ENCODE measurements around the gene SMCO2. TPM values are rescaled to one million over a fixed set of nuclear protein-coding genes. Genes with fewer than 3 reads are reported as not detected.

SMCO2 gene
- total RNA-seq, 1 donor from 2014 or later = 1.3 TPM

GRCh38 chr12:27524494-27524835 is 77.9 kb downstream of the SMCO2 start:
- Mint-ChIP-seq H3K36me3 (ENCODE audit: low read depth) (peaks cover 15% of the 10 kb centered on the region), H3K9me3 (no peaks in the 10 kb centered on the region), H3K27ac (no peak overlapping the region), H3K27me3 (ENCODE audit: low read depth) (peaks cover 51% of the 10 kb centered on the region), H3K4me3 (ENCODE audit: low read depth) (peak overlapping the region; percentile 83), H3K4me1 (ENCODE audit: low read depth) (peaks cover 21% of the 10 kb centered on the region)
- intact Hi-C loops (cut with micrococcal nuclease) = loop anchor here (1.0 to 5.0 kb wide), 4 partner anchors 10 to 87 kb away; no protein-coding TSS in a partner anchor
- DNase-seq (ENCODE audit: low spot score) = no peak

GRCh38 chr12:27524839-27525753 is 78.6 kb downstream of the SMCO2 start:
- intact Hi-C loops (cut with micrococcal nuclease) = loop anchor here (1.0 to 5.0 kb wide), 4 partner anchors 9 to 88 kb away; no protein-coding TSS in a partner anchor
- DNase-seq (ENCODE audit: low spot score) = no peak
- Mint-ChIP-seq H3K4me3 (ENCODE audit: low read depth) (peak overlapping the region; percentile 83), H3K4me1 (ENCODE audit: low read depth) (peaks cover 25% of the 10 kb centered on the region), H3K36me3 (ENCODE audit: low read depth) (peaks cover 15% of the 10 kb centered on the region), H3K9me3 (no peaks in the 10 kb centered on the region), H3K27me3 (ENCODE audit: low read depth) (peaks cover 45% of the 10 kb centered on the region), H3K27ac (peak overlapping the region; percentile 32)

- Mint-ChIP-seq H3K27ac (no peak overlapping the region), H3K9me3 (no peaks in the 10 kb centered on the region), H3K4me1 (ENCODE audit: low read depth) (peaks cover 32% of the 10 kb centered on the region), H3K4me3 (ENCODE audit: low read depth) (no peak overlapping the region), H3K27me3 (ENCODE audit: low read depth) (peaks cover 28% of the 10 kb centered on the region), H3K36me3 (ENCODE audit: low read depth) (peaks cover 15% of the 10 kb centered on the region)
- intact Hi-C loops (cut with micrococcal nuclease) = no loop called here
- no peak for DNase-seq (ENCODE audit: low spot score)
Observed at GRCh38 chr12:27527512-27527911, 81.0 kb downstream of the SMCO2 start.

- Mint-ChIP-seq H3K36me3 (ENCODE audit: low read depth) (peaks cover 18% of the 10 kb centered on the region), H3K4me1 (ENCODE audit: low read depth) (peaks cover 31% of the 10 kb centered on the region), H3K27ac (no peak overlapping the region), H3K9me3 (no peaks in the 10 kb centered on the region), H3K27me3 (ENCODE audit: low read depth) (peaks cover 29% of the 10 kb centered on the region), H3K4me3 (ENCODE audit: low read depth) (no peak overlapping the region)
- intact Hi-C loops (cut with micrococcal nuclease) = no loop called here
- DNase-seq (ENCODE audit: low spot score) = no peak
Observed at GRCh38 chr12:27528788-27529187, 82.3 kb downstream of the SMCO2 start.

- Mint-ChIP-seq H3K27ac (no peak overlapping the region), H3K36me3 (ENCODE audit: low read depth) (peaks cover 14% of the 10 kb centered on the region), H3K27me3 (ENCODE audit: low read depth) (peaks cover 25% of the 10 kb centered on the region), H3K4me3 (ENCODE audit: low read depth) (no peak overlapping the region), H3K4me1 (ENCODE audit: low read depth) (peaks cover 39% of the 10 kb centered on the region), H3K9me3 (no peaks in the 10 kb centered on the region)
- DNase-seq (ENCODE audit: low spot score) = no peak
- intact Hi-C loops (cut with micrococcal nuclease) = no loop called here
Observed at GRCh38 chr12:27530157-27530922, 83.8 kb downstream of the SMCO2 start.

GRCh38 chr12:27531896-27532295 is 85.4 kb downstream of the SMCO2 start:
- intact Hi-C loops (cut with micrococcal nuclease) = no loop called here
- peaks cover 41% of the 10 kb centered on the region for H3K4me1 Mint-ChIP-seq (ENCODE audit: low read depth)
- no peak for DNase-seq (ENCODE audit: low spot score)
- peaks cover 15% of the 10 kb centered on the region for H3K36me3 Mint-ChIP-seq (ENCODE audit: low read depth)
- no peaks in the 10 kb centered on the region for H3K9me3 Mint-ChIP-seq
- peaks cover 16% of the 10 kb centered on the region for H3K27me3 Mint-ChIP-seq (ENCODE audit: low read depth)
- no peak overlapping the region for H3K4me3 Mint-ChIP-seq (ENCODE audit: low read depth)
- no peak overlapping the region for H3K27ac Mint-ChIP-seq

- peak overlapping the region; percentile 6 for H3K4me3 Mint-ChIP-seq (ENCODE audit: low read depth)
- H3K27ac Mint-ChIP-seq = peak overlapping the region; percentile 62
- peaks cover 13% of the 10 kb centered on the region for H3K36me3 Mint-ChIP-seq (ENCODE audit: low read depth)
- H3K9me3 Mint-ChIP-seq = no peaks in the 10 kb centered on the region
- peak; percentile 19 for DNase-seq (ENCODE audit: low spot score)
- intact Hi-C loops (cut with micrococcal nuclease) = loop anchor here (1.0 kb wide), 4 partner anchors 10 to 203 kb away; partner anchors contain the start of gene PPFIBP1
- peaks cover 3% of the 10 kb centered on the region for H3K27me3 Mint-ChIP-seq (ENCODE audit: low read depth)
- peaks cover 43% of the 10 kb centered on the region for H3K4me1 Mint-ChIP-seq (ENCODE audit: low read depth)
Observed at GRCh38 chr12:27534060-27534764, 87.7 kb downstream of the SMCO2 start.

- Mint-ChIP-seq H3K27me3 (ENCODE audit: low read depth) (peaks cover 3% of the 10 kb centered on the region), H3K9me3 (no peaks in the 10 kb centered on the region), H3K27ac (peak overlapping the region; percentile 62), H3K4me1 (ENCODE audit: low read depth) (peaks cover 43% of the 10 kb centered on the region), H3K36me3 (ENCODE audit: low read depth) (peaks cover 13% of the 10 kb centered on the region), H3K4me3 (ENCODE audit: low read depth) (peak overlapping the region; percentile 6)
- no peak for DNase-seq (ENCODE audit: low spot score)
- intact Hi-C loops (cut with micrococcal nuclease) = loop anchor here (1.0 kb wide), 4 partner anchors 10 to 203 kb away; partner anchors contain the start of gene PPFIBP1
Observed at GRCh38 chr12:27534765-27535161, 88.2 kb downstream of the SMCO2 start.

GRCh38 chr12:27535318-27535717 is 88.8 kb downstream of the SMCO2 start:
- H3K4me1 Mint-ChIP-seq (ENCODE audit: low read depth) = peaks cover 37% of the 10 kb centered on the region
- H3K27me3 Mint-ChIP-seq (ENCODE audit: low read depth) = peaks cover 3% of the 10 kb centered on the region
- intact Hi-C loops (cut with micrococcal nuclease) = no loop called here
- DNase-seq (ENCODE audit: low spot score) = no peak
- H3K4me3 Mint-ChIP-seq (ENCODE audit: low read depth) = no peak overlapping the region
- H3K9me3 Mint-ChIP-seq = no peaks in the 10 kb centered on the region
- H3K36me3 Mint-ChIP-seq (ENCODE audit: low read depth) = peaks cover 13% of the 10 kb centered on the region
- no peak overlapping the region for H3K27ac Mint-ChIP-seq

GRCh38 chr12:27537855-27538675 is 91.5 kb downstream of the SMCO2 start:
- Mint-ChIP-seq H3K9me3 (no peaks in the 10 kb centered on the region), H3K4me3 (ENCODE audit: low read depth) (no peak overlapping the region), H3K36me3 (ENCODE audit: low read depth) (peaks cover 13% of the 10 kb centered on the region), H3K27ac (no peak overlapping the region), H3K4me1 (ENCODE audit: low read depth) (peaks cover 30% of the 10 kb centered on the region), H3K27me3 (ENCODE audit: low read depth) (peaks cover 13% of the 10 kb centered on the region)
- no peak for DNase-seq (ENCODE audit: low spot score)
- intact Hi-C loops (cut with micrococcal nuclease) = no loop called here

GRCh38 chr12:27539191-27539631 is 92.7 kb downstream of the SMCO2 start:
- no peak for DNase-seq (ENCODE audit: low spot score)
- Mint-ChIP-seq H3K4me3 (ENCODE audit: low read depth) (no peak overlapping the region), H3K36me3 (ENCODE audit: low read depth) (peaks cover 9% of the 10 kb centered on the region), H3K27me3 (ENCODE audit: low read depth) (peaks cover 16% of the 10 kb centered on the region), H3K4me1 (ENCODE audit: low read depth) (peaks cover 20% of the 10 kb centered on the region), H3K27ac (no peak overlapping the region), H3K9me3 (no peaks in the 10 kb centered on the region)
- intact Hi-C loops (cut with micrococcal nuclease) = no loop called here

Data from activated T-helper 2 cell treated with anti-CD3 and anti-CD28 coated beads, Interferon-gamma antibody, Interleukin-2, Interleukin-4, amounts not matched to agents 10 μg/mL and 5 μg/mL and 100 μg/mL, durations not matched to agents 14 hours and 24 hours and 36 hours (primary cell).